ENCODE measurements around the gene RBM33.

GRCh38 chr7:155750255-155751125 is 106.0 kb downstream of the RBM33 start:
- TF ChIP-seq NFE2L2 (IDR thresholded peaks at IDR 0.05; ENCODE audit: low read depth, low read length), result no peak
- TF ChIP-seq CTCF (conservative IDR thresholded peaks at IDR 0.05; ENCODE audit: low read depth, low read length), result no peak
- no peak for TF ChIP-seq POLR2A (IDR thresholded peaks at IDR 0.05; ENCODE audit: low read depth, low read length)
